GM12874 (cell line): Measurements from ENCODE around the gene LDLRAD3.

Experiments
- CTCF ChIP-seq: IDR thresholded peaks from 2 replicates; pipeline ENCODE4 v1.5.1; 2011; ENCODE audit warnings: low read depth, mild to moderate bottlenecking, control low read depth, low read length, moderate library complexity; ENCODE audit not compliant: insufficient read depth

LDLRAD3 gene

GRCh38 chr11:35997902-35998520 lies 54.1 kb downstream of the LDLRAD3 start:
- TF ChIP-seq CTCF = no peak

GRCh38 chr11:35998634-35999033 lies 54.8 kb downstream of the LDLRAD3 start:
- TF ChIP-seq CTCF = no peak

GRCh38 chr11:36000616-36001190 lies 56.8 kb downstream of the LDLRAD3 start:
- no peak for TF ChIP-seq CTCF

GRCh38 chr11:36002196-36002595 lies 58.3 kb downstream of the LDLRAD3 start:
- no peak for TF ChIP-seq CTCF

GRCh38 chr11:36002796-36003195 lies 58.9 kb downstream of the LDLRAD3 start:
- TF ChIP-seq CTCF = no peak

- TF ChIP-seq CTCF = no peak
Measured at GRCh38 chr11:36006556-36006955, 62.7 kb downstream of the LDLRAD3 start.

- no peak for TF ChIP-seq CTCF
Measured at GRCh38 chr11:36007127-36007655, 63.3 kb downstream of the LDLRAD3 start.
